T-helper 22 cell (primary cell): ENCODE results near the gene ENO1.
"Not testable (repeated sequence)": the region's sequence is repeated elsewhere in the genome, so short reads cannot be mapped to it uniquely, and the experiment has no call there.

Source experiments
- DNase-seq: peaks from one replicate; pipeline ENCODE4 v3.0.0-alpha.2; 2020; ENCODE audit warnings: low read depth

ENO1 gene

DNA sequence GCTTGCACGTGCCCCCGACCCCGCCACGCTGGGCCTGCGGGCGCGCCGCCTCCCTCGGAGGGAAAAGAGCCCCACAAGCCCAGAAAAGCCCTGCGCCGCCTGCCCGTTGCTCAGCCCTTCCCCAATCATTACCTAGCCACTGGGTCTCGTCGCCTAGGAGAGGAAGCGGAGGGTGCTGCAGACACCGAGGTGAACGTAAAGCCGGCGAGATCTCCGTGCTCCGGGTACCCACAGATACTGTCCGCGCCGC lies at the start of gene ENO1:
ENO1 (minus strand) TSS at position 239 of the 250 bp plus-strand sequence. CDS start 3,778 bp downstream, outside the sequence.
- no peak for DNase-seq

DNA sequence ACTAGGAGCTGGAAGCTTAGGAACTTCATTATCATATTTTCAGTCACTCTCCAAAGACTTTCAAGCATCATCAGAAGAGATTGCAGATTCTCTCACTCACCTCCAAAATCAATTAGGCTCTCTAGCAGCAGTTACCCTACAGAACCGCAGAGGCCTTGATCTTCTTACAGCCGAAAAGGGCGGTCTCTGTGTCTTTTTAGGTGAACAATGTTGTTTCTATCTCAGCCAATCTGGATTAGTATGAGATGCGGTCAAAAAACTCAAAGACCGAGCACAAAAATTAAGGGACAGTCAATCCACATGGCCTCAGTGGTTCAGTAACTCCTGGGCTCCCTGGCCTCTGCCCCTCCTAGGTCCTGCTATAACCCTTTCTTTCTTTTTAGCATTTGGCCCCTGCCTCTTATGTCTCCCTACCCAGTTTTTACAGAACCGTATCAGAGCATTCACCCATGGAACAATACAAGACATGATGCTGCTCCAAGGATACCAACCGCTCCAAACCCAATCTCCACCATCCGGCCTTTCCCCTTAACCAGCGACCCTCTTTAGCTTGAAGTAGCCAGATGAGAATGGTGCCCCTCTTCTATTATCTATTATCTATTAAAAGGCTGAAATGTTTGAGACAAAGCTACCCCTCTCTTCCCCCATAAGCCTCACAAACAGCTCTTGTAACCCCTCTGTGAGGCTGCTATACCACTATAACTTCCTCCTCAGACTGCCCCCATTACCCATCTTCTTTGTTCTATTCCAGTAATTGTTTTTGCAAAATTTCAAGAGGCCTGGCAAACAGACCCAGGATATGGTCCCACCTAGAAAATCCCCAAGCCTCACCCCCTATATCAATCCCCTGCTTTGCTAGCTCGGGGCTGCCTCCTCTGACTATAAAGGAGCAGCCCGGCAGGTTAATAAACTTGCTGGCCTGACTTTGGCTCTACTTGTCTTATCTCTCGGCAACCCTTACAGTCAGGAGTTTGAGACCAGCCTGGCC lies 48.5 kb upstream of the ENO1 start:
- no peak for DNase-seq

DNA sequence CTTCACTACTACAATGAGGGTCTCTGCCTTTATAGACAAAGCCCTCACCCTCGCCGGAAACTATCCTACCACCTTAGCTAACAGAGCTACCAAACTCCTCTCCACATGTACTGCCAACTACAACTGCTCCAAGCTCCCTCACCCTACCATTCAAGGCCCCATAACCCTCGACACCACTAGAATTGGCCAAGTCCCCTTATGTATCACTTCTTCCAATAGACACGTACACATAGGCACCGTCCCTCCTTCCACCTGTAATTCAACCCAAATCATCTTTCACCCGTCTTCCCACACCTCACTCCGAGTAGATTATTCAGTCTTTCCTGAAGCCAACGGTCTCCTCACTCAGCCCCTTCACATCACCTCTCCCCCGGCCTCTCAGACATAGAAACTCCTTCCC lies 47.5 kb upstream of the ENO1 start:
- DNase-seq: no peak

DNA sequence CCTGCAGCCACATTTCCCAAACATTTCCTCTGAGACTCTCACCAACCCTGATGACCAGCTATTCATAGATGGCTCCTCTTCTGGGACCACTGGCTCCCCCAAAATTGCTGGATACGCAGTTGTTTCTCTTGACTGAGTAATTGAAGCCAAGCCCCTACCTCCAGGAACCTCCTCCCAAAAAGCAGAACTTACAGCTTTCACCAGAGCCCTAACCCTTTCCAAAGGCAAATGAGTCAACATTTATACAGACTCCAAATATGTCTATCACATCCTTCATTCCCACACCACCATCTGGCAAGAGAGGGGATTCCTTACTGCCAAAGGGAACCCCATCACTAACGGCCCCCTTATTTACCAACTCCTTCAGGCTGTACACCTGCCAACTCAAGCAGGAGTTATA lies 46.9 kb upstream of the ENO1 start:
- DNase-seq: no peak

DNA sequence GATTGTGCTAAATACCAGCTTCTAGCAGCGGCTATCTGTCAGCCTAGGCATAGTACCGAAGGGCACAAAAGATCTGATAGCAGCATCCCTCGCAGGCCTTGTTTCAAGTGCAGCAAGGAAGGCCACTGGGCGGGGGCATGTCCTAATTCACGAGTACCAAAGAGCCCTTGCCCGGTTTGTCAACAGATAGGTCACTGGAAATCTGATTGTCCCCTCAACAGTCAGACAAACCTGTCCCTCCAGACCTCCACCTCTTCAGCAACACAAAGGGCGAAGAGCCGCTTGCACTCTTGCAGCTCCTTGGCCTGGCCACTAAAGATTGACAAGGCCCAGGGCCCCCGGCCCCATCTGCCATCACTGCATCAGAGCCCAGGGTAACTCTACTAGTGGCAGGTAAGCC lies 44.5 kb upstream of the ENO1 start:
- no peak for DNase-seq

DNA sequence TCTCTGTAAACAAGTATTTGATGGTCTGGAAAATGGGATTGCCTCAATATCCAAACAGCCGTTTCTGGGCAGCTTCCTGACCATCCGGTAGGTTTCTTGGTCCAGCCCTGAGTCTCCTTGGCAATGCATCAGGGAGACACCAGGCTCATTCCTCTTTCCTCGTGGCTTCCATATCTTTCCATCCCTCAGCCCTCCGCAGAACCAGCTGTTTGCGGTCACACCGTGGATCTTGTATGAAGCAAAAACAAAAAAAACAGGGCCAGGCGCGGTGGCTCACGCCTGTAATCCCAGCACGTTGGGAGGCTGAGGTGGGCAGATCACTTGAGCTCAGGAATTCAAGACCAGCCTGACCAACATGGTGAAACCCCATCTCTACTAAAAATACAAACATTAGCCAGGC lies 39.0 kb upstream of the ENO1 start:
- DNase-seq: not testable (repeated sequence)

DNA sequence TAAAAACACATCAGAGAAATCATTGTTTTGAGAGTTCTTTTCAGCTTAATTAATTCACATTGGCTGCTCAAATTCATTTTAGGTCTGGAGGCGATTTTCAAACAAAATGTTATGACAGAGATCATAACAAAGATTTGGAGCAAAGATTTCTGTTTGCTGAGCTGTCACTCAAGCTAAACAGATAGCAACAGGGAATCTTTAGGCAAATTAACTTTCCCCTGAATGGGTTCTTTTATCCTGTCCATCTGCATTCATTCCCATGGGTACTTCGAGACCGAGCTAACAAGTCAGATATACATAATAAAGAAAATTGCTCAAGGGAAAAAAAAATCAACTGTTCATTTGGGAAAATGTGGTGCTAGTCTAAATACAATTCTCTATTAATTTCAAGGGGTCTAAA lies 37.0 kb upstream of the ENO1 start:
- no peak for DNase-seq

DNA sequence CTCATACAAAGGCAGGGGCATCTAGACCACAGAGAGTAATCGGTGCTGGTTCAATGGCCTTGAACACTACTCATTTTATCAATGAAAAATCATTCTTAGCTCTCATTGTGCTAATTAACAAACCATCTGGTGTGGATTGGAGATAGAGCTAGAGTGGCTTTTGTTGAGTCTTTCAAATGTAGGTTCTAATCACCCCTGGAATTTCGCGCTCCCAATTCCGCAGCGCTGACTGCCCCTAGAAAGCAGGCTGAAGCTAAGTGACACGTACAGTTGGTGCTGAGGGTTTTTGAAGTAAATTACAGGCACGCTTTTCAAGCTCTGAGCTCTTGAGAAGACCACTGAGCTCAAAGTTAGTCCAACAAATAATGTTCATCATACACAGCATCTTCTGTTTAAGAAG lies 36.0 kb upstream of the ENO1 start:
- no peak for DNase-seq

DNA sequence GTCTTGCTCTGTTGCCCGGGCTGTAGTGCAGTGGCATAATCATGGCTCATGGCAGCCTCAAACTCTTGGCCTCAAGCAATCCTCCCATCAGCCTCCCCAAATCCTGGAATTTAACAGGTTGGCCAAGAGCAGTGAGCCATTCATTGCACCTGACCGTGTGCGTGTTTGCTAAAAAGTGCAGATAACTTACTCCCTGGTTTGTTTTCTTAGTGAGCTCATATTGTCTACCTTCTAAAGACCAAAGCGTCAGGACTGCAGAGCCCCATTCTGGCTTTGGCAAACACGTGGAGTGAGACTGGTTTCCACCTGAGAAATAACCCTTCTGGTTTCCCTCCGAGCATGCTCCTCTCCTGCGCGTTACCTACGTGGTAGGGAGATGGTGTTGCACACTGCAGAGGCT lies 35.0 kb upstream of the ENO1 start:
- no peak for DNase-seq

DNA sequence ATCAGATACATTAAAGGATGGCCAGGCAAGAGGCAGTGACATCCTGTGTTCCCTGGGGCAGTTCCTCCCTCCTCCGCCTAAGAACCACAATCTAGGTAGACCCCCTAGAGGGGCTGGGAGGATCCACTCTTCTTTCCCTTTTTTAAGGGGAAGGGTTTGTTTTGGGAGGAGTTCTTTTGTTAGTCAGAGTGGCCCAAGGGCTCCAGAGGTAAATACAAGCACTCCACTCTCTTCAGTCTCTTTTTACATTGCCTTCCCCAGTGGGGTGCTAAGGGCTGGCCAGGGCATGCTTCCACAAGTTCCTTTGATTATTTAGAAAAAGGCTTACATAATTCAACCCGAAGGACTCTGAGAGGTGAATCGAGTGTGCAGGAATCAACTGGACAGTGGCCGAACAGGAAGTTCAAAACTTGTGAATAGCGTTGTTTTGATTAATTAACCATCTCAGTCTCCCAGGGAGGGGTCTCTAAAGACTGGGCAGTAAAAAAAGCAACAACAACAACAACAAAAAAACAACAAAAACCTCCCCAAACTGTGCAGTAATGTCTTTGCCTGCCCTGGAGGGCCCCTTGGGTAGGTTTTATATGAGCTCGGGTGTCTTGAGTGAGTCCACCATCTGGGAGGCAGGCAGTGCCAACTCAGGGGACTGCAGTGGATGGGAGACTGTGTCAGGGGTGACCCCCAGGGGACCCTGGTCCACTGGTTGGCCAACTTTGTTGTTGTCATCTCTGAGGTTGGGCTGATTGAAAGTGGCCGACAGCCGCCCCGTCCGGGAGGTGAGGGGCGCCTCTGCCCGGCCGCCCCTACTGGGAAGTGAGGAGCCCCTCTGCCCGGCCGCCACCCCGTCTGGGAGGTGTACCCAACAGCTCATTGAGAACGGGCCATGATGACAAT lies 33.2 kb upstream of the ENO1 start:
- DNase-seq: no peak

DNA sequence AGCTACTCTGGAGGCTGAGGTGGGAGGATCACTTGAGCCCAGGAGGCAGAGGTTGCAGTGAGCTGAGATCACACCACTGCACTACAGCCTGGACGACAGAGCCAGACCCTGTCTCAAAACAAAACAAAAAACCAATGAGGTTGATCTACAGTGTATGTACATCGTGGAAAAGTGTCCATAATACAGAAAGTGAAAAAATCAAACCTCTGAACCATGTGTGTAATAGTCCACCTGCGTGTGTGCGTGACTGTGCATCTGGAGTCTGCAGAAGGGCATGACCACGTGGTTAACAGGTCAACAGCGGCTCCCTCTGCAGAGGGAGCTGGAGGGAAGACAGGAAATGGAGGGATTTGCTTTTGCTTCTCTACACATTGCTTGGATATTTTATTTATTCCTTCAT lies 32.4 kb upstream of the ENO1 start:
- no peak for DNase-seq

DNA sequence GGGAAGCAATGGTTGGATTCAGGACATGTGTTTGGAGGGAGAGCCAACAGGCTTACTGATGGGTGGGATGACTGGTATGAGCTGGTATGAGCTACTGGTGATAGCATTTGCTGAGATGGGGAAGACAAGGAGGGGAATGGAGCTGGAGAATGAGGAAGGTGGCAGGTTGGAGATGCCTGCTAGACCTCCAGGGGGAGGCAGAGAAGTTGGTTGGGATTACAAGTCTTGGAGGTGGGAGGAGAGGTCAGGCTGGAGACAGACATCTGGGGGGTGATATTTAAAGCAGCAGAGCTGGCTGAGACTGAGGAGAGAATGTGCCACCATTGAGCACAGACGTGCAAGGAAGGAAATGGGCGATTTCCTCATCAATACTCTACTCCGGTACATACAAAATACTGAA lies 31.8 kb upstream of the ENO1 start:
- no peak for DNase-seq

DNA sequence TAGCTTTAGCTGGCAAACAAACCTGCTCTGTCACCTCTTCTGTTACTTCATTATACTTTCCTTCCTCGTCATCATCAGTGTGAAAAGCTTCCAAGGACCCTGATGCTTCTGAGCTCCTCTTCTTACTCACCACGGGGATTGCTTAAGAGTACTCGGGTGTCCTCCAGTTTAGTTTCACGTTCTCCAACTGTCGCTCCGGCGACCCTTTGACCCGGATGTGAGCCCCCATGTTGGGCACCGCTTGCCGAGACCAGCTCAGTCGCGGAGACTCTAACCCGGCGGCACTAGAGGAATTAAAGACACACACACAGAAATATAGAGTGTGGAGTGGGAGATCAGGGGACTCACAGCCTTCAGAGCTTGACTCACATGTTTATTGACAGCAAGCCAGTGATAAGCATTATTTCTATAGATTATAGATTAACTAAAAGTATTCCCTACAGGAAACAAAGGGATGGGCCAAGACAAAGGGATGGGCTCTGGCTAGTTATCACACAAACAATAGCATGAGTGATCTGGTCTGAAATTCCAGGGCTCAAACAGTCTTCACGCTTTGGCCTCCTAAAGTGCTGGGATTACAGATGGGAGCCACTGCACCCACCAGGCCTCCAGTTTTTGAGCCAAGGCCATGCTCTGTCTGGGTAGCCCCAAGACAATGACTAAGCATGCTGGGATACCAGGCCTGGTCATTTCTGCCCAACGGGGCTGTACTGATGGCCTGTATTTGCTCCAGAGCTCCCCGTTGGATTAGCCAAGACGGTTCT lies 30.1 kb upstream of the ENO1 start:
- DNase-seq: no peak

DNA sequence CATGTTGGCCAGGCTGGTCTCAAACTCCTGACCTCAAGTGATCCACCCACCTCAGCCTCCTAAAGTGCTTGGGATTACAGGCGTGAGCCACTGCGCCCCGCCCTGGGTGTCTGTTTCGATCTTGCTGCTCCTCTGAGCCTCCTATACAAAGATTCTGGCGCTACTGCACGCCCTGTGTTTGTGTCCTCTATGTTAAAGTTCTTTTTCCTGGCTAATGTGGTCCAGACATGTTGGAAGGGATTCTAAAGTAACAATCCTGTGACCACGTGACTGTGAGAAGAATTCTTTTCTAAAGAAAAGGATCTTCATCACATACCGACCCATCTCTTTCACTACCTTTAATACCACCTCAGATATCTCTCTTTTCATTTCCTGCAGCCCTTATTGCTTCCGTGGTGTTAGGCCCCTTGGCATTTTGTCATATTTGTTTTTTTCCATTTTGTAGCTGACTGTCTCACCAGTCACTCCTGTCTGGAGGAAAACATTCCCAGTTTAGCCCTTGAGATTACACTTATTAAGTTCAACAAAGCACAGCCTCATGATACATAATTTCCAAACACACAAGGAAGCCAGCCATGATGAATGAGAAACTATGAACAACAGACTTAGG lies 27.2 kb upstream of the ENO1 start:
- DNase-seq: no peak

DNA sequence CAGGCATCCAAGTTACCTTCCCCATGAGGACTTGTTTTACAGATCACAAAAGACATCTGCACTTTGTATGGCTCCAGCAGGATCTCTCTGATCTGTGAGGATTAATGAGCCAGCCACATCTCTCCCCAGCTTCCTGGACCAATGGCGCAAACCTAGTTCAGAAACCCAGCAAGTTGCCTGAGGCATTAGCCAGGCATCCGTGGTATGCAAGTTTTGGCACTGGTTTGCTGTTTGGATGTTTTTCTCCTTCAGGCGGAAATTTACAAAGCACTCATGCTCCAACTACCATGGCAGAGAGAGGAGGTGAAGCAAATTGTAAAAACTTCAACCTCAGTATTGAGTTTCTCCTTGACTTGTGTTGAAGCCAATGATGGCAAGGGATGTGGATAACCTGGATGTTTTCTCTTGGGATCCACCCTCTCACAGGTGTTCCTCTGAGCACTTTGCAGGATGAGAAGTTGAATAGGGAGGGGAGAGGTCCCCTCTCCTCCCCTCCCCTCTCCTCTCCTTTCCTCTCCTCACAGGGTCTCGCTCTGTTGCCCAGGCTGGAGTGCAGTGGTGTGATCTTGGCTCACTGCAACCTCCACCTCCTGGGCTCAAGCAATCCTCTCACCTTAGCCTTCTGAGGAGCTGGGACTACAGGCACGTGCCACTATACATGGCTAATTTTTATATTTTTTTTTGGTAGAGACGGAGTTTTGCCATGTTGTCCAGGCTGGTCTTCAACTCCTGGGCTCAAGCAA lies 25.6 kb upstream of the ENO1 start:
- no peak for DNase-seq

DNA sequence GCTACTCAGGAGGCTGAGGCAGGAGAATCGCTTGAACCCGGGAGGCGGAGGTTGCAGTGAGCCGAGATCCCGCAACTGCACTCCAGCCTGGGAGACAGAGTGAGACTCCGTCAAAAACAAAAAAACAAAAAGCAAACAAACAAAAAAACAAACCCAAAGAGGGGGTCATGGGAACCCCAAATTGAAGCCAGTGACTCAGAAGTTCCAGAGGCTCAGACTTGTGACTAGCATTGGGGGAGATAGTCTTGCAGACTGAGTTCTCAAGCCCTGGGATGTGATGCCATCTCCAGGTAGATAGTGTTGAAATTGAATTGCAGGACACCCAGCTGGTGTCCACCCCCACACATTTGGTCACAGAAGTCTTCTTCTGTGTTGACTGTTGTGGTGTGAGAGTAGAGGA lies 24.9 kb upstream of the ENO1 start:
- no peak for DNase-seq

DNA sequence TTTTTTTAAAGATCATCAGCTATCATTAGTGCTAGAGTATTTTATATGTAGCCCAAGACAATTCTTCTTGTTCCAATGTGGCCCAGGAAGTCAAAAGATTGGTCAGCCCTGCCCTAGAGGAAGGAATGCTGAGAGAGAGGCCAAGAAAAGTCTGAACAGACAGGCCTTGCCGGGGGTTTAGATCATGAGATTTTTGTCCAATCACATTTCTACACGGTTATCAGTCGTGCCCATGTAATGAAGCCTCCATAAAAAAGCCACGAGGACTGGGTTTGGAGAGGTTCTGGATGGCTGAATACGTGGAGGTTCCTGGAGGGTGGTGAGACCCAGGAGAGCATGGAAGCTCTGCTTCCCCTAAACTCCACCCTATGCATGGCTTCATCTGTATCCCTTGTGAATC lies 24.3 kb upstream of the ENO1 start:
- DNase-seq: no peak

DNA sequence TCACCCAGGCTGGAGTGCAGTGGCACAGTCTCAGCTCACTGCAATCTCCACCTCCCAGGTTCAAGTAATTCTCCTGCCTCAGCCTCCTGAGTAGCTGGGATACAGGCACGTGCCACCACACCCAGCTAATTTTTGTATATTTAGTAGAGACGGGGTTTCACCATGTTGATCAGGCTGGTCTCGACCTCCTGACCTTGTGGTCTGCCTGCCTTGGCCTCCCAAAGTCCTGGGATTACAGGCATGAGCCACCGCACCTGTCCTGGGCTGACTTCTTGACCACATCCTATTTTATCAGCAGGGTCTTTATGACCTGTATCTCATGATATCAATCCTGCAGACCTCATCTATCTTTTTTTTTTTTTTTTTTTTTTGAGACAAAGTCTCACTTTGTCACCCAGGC lies 22.2 kb upstream of the ENO1 start:
- not testable (repeated sequence) for DNase-seq

DNA sequence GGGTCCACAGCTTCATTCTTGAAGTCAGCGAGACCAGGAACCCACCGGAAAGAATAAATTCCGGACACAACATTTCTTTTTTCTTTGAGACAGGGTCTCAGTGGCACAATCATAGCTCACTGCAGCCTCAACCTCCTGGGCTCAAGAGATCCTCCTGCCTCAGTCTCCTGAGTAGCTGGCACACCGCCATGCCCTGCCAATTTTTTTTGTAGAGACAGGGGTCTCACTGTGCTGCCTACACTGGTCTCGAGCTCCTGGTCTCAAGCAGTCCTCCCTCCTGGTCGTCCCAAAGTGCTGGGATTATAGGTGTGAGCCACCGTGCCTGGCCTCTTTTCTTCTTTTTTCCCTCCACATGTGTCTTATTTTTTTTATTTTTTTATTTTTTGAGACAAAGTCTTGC lies 20.6 kb upstream of the ENO1 start:
- no peak for DNase-seq

DNA sequence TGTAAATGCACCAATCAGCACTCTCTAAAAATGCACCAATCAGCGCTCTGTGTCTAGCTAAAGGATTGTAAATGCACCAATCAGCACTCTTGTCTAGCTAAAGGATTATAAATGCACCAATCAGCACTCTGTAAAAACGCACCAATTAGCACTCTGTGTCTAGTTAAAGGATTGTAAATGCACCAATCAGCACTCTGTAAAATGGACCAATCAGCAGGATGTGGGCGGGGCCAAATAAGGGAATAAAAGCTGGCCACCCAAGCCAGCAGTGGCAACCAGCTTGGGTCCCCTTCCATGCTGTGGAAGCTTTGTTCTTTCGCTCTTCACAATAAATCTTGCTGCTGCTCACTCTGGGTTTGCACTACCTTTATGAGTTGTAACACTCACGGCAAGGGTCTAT lies 19.9 kb upstream of the ENO1 start:
- not testable (repeated sequence) for DNase-seq

DNA sequence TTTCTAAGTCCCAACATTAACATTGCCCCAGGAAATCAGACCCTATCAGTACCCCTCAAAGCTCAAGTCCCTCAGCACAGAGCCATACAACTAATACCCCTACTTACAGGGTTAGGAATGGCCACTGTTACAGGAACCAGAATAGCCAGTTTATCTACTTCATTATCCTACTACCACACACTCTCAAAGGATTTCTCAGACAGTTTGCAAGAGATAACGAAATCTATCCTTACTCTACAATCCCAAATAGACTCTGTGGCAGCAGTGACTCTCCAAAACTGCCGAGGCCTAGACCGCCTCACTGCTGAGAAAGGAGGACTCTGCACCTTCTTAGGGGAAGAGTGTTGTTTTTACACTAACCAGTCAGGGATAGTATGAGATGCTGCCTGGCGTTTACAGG lies 19.0 kb upstream of the ENO1 start:
- DNase-seq: not testable (repeated sequence)
